Stimulated activated CD4-positive, alpha-beta T cell treated with anti-CD3 and anti-CD28 coated beads, Interleukin-12 subunit alpha, Interleukin-12 subunit beta, amount 100 ng/mL, for 48 hours (primary cell): Measurements from ENCODE around the gene TBC1D20.
"Not testable (repeated sequence)": the region's sequence is repeated elsewhere in the genome, so short reads cannot be mapped to it uniquely, and the experiment has no call there.

Source experiments
- DNase-seq, 3 donors: peaks; one replicate each; pipeline ENCODE4 v3.0.0-alpha.2; 2020; ENCODE audit warnings: low read depth in 2 of 3, low spot score in 1 of 3

The TBC1D20 gene

DNA sequence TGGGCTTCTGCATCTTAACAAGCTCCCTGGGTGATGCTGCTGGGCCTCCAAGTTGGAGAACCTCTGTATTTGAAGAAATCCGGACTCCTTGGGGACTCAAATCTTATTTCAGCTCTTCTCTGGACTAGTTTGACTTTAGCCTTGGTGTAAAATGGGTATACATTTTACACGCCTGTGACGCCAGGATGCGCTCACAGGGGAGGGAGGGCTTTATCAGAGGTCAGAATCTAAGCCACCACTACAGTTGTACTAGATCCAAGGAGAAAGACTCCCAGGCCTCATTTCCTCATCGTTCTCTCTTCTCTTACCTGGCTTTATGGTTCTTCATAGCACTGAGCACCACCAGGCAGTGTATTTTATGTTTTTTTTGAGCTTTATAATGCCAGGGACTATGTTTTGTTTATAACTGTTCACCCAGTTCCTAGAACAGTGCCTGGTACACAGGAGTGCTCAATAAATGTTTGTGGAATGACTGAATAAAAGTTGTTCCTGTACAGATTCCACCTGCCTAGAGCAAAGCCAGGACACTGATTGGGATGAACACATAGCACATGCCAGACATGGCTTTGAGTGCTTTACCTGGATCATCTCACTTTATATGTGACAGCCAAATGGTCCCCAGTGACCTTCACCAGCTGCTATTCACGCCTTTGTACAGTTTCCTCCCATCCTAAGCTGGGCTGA lies 59.3 kb downstream of the TBC1D20 start:
- no peak for DNase-seq

DNA sequence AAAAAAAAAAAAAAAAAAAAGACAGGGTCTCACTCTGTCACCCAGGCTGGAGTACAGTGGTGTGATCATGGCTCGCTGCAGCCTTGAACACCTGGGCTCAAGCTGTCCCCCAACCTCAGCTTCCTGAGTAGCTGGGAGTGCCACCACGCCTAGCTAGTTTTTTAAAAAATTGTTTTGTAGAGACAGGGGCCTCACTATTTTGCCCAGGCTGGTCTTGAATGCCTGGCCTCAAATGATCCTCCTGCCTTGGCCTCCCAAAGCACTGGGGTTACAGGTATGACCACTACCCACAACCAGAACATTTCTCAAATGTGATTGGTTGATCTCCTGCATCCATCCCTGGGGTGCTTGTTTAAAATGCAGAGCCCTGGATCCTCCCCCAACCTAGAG lies 59.8 kb downstream of the TBC1D20 start:
- no peak for DNase-seq

DNA sequence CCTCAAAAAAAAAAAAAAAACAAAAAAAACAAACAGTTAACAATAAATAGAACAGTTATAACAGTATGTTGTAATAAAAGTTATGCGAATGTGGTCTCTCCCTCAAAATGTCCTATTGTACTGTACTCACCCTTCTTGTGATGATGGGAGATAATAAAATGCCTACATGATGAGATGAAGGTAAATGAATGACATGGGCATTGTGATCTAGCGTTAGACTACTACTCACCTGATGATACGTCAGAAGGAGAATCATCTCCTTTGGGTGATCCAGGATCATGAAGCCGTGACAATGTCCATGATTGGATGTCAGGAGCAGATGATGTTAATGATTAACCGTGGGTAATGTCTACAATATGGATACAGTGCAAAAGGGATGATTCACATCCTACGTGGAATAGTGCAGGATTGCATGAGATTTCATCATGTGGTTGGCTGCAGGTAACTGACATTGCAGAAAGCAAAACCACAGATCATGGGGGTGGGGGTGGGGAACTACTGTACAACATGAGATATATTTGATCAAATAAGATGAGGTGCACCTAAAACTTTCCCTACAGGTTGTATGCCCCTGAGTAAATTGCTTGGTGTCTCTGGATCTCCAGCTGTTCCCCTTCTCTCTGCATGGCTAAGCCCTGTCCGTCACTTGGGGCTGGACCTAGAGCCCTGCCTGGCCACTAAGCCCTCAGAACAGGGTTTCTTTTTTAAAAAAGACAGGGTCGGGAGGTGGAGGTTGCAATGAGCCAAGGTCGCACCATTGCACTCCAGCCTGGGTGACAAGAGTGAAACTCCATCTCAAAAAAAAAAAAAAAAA lies 60.4 kb downstream of the TBC1D20 start:
- no peak for DNase-seq

- no peak for DNase-seq
Observed at GRCh38 chr20:400454-401275, 61.7 kb downstream of the TBC1D20 start.

DNA sequence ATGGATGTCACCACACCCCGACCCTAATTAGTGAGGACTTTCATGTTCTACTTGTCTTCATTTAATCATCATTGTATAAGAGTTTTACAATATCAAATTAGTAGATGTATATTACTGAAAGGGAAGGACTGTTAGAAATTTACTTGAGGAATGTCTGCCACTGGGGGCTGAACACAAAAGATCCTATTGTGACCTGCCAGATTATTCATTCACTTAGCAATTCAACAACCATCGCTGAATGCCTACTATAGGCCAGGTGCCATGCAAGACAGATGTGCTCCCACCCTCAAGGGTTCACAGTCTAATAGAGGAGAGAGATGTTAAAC lies 62.2 kb downstream of the TBC1D20 start:
- DNase-seq = no peak

DNA sequence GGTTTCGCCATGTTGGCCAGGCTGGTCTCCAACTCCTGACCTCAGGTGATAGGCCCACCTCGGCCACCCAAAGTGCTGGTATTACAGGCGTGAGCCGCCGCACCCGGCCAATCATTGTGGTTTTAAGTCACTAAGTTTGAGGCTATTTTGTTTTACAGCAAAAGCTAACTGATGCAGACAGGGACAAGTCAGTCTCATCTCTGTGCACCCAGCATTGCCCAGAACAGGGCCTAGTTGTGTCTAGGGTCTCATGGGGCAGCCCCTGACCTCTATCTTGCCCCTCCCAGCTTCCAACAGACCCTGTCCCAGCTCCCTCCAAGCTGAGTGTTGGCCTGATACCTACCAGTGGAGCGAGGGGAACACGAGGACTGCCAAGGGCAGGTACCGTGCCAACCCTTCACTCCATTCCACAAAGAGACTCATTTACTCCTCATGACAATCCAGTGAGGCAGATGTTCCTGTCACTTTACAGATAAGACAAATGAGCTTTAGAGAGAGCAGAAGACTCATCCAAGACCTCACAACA lies 63.1 kb downstream of the TBC1D20 start:
- DNase-seq = no peak

DNA sequence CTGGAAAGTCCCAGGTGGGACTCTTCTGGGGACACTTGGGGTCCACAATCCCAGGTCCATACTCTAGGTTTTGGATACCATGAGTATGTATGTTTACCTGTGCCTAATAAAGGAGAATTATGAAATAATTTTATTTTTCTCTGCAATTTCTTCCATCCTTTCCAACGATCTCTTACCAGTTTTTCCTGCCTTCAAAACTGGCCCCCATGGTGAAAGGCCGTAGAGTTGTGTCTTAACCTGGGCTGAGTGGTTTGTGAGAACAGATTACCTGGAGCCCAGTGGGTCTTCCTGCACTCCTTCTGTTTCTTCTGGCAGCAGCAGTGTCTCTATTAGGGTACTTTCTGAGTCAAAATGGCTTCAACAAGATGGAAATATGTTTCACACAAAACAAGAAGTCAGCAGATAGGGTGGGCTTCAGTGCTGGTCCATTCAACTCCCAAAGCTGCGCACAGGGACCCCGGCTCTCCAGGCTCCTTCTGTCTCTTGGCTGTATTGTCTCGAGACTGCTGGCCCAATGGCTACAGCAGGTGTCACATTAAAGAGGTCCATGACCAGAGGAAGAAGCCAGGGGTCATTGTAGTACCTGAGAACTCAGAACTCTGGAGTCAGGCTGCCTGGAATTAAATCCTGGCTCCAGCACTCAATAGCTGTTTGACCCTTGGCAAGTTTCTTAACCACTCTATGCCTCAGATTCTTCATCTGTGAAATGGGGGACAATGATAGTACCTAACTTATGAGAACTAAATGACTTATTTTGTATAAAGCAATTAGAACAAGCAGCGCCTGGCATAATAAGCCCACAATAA lies 64.7 kb downstream of the TBC1D20 start:
- no peak for DNase-seq

GRCh38 chr20:396619-397431 lies 65.5 kb downstream of the TBC1D20 start:
- DNase-seq = no peak

DNA sequence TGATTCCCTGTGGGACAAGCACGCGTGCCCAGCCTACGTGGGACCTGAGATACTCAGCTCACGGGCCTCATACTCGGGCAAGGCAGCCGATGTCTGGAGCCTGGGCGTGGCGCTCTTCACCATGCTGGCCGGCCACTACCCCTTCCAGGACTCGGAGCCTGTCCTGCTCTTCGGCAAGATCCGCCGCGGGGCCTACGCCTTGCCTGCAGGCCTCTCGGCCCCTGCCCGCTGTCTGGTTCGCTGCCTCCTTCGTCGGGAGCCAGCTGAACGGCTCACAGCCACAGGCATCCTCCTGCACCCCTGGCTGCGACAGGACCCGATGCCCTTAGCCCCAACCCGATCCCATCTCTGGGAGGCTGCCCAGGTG lies 66.1 kb downstream of the TBC1D20 start:
- no peak for DNase-seq

DNA sequence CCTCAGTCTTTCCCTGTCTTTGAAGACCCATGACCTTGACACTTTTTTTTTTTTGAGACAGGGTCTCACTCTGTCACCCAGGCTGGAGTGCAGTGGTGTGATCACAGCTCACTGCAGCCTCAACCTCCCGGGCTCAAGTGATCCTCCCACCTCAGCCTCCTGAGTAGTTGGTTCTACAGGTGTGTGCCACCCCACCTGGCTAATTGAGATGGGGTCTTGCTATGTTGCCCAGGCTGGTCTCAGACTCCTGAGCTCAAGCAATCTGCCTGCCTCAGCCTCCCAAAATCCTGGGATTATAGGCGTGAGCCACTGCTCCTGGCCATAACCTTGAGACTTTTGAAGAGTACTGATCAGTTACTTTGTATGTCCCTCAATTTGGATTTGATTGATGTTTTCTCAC lies 69.0 kb downstream of the TBC1D20 start:
- DNase-seq = not testable (repeated sequence)

- no peak for DNase-seq
Observed at GRCh38 chr20:391041-391711, 71.2 kb downstream of the TBC1D20 start.

GRCh38 chr20:389220-389619 lies 73.1 kb downstream of the TBC1D20 start:
- DNase-seq = no peak

- no peak for DNase-seq
Observed at GRCh38 chr20:388034-388994, 74.0 kb downstream of the TBC1D20 start.

DNA sequence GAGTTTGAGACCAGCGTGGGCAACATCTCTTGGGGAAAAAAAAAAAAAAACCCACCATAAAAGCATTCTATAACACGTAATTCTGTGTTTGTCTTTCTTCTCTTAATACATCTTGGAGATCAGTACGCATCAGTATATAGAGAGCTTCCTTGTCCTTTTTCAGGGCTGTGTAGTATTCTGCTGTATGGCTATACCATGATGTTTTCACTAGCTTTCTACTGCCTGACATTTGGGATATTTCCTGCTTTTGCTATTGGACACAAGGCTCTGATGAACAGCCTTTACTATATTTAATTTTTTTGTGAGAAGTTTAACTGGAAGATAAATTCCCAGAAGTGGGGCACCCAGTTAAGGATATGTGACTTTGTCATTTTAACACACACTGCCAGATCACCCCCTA lies 74.8 kb downstream of the TBC1D20 start:
- no peak for DNase-seq

DNA sequence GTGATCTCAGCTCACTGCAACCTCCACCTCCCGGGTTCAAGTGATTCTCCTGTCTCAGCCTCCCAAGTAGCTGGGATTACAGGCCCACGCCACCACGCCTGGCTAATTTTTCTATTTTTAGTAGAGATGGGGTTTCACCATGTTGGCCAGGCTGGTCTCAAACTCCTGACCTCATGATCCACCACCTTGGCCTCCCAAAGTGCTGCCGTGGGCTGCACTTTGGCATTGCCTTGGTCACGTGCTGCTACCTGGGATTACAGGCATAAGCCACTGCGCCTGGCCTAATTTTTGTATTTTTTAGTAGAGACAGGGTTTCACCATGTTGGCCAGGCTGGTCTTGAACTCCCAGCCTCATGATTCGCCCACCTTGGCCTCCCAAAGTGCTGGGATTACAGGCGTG lies 75.7 kb downstream of the TBC1D20 start:
- not testable (repeated sequence) for DNase-seq
